Measurements from ENCODE around the gene MEGF11.

Gene MEGF11

GRCh38 chr15:65939901-65940617 lies 313.5 kb downstream of the MEGF11 start:
- no peak for DNase-seq (ENCODE audit: low read depth)

GRCh38 chr15:65938604-65939003 lies 314.9 kb downstream of the MEGF11 start:
- no peak for DNase-seq (ENCODE audit: low read depth)

GRCh38 chr15:65937476-65937875 lies 316.1 kb downstream of the MEGF11 start:
- no peak for DNase-seq (ENCODE audit: low read depth)

- DNase-seq (ENCODE audit: low read depth), result no peak
Measured at GRCh38 chr15:65937054-65937453, 316.5 kb downstream of the MEGF11 start.

GRCh38 chr15:65936282-65936681 lies 317.3 kb downstream of the MEGF11 start:
- DNase-seq (ENCODE audit: low read depth), result no peak

GRCh38 chr15:65935391-65935790 lies 318.2 kb downstream of the MEGF11 start:
- no peak for DNase-seq (ENCODE audit: low read depth)

GRCh38 chr15:65931221-65931620 lies 322.3 kb downstream of the MEGF11 start:
- DNase-seq (ENCODE audit: low read depth), result no peak

- DNase-seq (ENCODE audit: low read depth), result no peak
Measured at GRCh38 chr15:65930134-65930533, 323.4 kb downstream of the MEGF11 start.

GRCh38 chr15:65929573-65929972 lies 324.0 kb downstream of the MEGF11 start:
- no peak for DNase-seq (ENCODE audit: low read depth)

- DNase-seq (ENCODE audit: low read depth), result no peak
Measured at GRCh38 chr15:65927545-65927944, 326.0 kb downstream of the MEGF11 start.

GRCh38 chr15:65926899-65927298 lies 326.7 kb downstream of the MEGF11 start:
- no peak for DNase-seq (ENCODE audit: low read depth)

GRCh38 chr15:65926459-65926858 lies 327.1 kb downstream of the MEGF11 start:
- no peak for DNase-seq (ENCODE audit: low read depth)

GRCh38 chr15:65925338-65925737 lies 328.2 kb downstream of the MEGF11 start:
- DNase-seq (ENCODE audit: low read depth), result no peak

- no peak for DNase-seq (ENCODE audit: low read depth)
Measured at GRCh38 chr15:65924004-65924403, 329.5 kb downstream of the MEGF11 start.

GRCh38 chr15:65923264-65923663 lies 330.3 kb downstream of the MEGF11 start:
- no peak for DNase-seq (ENCODE audit: low read depth)

- DNase-seq (ENCODE audit: low read depth), result no peak
Measured at GRCh38 chr15:65922621-65923020, 330.9 kb downstream of the MEGF11 start.

- no peak for DNase-seq (ENCODE audit: low read depth)
Measured at GRCh38 chr15:65921780-65922179, 331.8 kb downstream of the MEGF11 start.

GRCh38 chr15:65920825-65921309 lies 332.7 kb downstream of the MEGF11 start:
- no peak for DNase-seq (ENCODE audit: low read depth)

- no peak for DNase-seq (ENCODE audit: low read depth)
Measured at GRCh38 chr15:65920121-65920520, 333.4 kb downstream of the MEGF11 start.

GRCh38 chr15:65919353-65919752 lies 334.2 kb downstream of the MEGF11 start:
- no peak for DNase-seq (ENCODE audit: low read depth)

GRCh38 chr15:65918945-65919344 lies 334.6 kb downstream of the MEGF11 start:
- no peak for DNase-seq (ENCODE audit: low read depth)

GRCh38 chr15:65918357-65918920 lies 335.1 kb downstream of the MEGF11 start:
- no peak for DNase-seq (ENCODE audit: low read depth)

- no peak for DNase-seq (ENCODE audit: low read depth)
Measured at GRCh38 chr15:65917936-65918335, 335.6 kb downstream of the MEGF11 start.

- no peak for DNase-seq (ENCODE audit: low read depth)
Measured at GRCh38 chr15:65917407-65917756, 336.2 kb downstream of the MEGF11 start.
